Fibroblast of the conjunctiva (primary cell): Measurements from ENCODE around the gene NYNRIN.
"Not testable (repeated sequence)": the region's sequence is repeated elsewhere in the genome, so short reads cannot be mapped to it uniquely, and the experiment has no call there.

Experiments
- DNase-seq: peaks from one replicate; pipeline ENCODE4 v3.0.0-alpha.2; 2010; ENCODE audit warnings: low read depth

Gene NYNRIN

GRCh38 chr14:24398653-24399446 lies at the start of gene NYNRIN:
Gene NYNRIN, plus strand, starts transcription at chr14:24399003. Its CDS starts 244 bp downstream, at chr14:24399247.
- DNase-seq: no peak

DNA sequence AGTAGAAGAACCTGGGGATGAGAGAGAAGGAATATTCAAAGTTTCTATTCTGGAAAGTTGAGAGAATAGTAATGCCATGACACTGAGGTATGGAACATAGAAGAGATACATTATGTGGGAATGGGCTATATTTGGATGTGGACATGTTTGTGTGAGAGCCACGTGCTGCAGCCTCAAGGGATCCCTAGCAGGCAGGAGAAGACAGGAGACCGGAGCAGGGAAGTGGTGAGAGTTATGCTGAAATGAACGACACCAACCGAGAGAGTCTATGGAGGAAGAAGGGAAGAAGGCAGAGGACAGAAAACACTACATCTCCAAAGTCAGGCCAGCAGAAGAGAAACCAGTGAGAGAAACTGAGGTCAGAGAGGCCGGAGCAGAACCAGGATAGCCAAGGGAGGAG lies 49.1 kb upstream of the NYNRIN start:
- no peak for DNase-seq

GRCh38 chr14:24351517-24351916 lies 47.3 kb upstream of the NYNRIN start:
- DNase-seq: no peak

- no peak for DNase-seq
These were observed 45.0 kb upstream of the NYNRIN start for GRCh38 chr14:24353559-24354481.

- not testable (repeated sequence) for DNase-seq
These were observed 44.3 kb upstream of the NYNRIN start for GRCh38 chr14:24354482-24354825.

- no peak for DNase-seq
These were observed 43.8 kb upstream of the NYNRIN start for GRCh38 chr14:24355009-24355408.

DNA sequence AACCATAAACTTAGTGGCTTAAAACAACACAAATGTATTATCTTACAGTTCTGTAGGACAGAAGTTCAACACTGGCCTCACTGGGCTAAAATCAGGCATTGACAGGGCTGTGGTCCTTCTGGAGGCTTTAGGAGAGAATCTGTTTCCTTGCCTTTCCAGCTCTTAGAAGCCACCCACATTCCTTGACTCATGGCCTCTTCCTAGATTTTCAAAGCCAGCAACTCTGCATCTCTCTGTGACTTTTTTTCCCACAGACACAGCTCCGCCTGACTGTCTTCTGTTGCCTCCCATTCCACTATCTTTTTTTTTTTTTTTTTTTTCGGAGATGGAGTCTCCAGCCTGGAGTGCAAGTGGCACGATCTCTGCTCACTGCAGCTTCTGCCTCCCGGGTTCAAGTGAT lies 42.6 kb upstream of the NYNRIN start:
- no peak for DNase-seq

- DNase-seq: no peak
These were observed 38.5 kb upstream of the NYNRIN start for GRCh38 chr14:24360281-24360680.

GRCh38 chr14:24361326-24361725 lies 37.5 kb upstream of the NYNRIN start:
- DNase-seq: no peak

GRCh38 chr14:24362241-24362960 lies 36.4 kb upstream of the NYNRIN start:
- DNase-seq: no peak

- no peak for DNase-seq
These were observed 35.4 kb upstream of the NYNRIN start for GRCh38 chr14:24363401-24363800.

GRCh38 chr14:24364841-24365240 lies 34.0 kb upstream of the NYNRIN start:
- DNase-seq: no peak

- peak; percentile 91 for DNase-seq
These were observed 33.0 kb upstream of the NYNRIN start for GRCh38 chr14:24365600-24366412.

DNA sequence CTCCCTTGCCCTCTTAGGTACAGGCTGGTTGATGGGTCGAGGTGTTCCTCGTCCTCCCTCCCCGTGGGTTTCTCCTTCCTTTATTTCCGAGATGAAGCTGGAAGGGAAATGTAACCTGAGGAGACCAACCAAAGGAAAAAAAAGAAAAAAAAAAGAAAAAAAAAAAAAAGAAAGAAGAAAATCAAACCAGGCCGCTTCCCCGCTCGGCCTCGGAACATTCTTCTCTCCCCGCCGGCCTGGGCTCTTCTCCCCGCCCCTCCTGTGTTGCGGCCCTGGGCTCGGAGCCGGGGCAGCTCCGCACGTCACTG lies 32.4 kb upstream of the NYNRIN start:
- DNase-seq: no peak

DNA sequence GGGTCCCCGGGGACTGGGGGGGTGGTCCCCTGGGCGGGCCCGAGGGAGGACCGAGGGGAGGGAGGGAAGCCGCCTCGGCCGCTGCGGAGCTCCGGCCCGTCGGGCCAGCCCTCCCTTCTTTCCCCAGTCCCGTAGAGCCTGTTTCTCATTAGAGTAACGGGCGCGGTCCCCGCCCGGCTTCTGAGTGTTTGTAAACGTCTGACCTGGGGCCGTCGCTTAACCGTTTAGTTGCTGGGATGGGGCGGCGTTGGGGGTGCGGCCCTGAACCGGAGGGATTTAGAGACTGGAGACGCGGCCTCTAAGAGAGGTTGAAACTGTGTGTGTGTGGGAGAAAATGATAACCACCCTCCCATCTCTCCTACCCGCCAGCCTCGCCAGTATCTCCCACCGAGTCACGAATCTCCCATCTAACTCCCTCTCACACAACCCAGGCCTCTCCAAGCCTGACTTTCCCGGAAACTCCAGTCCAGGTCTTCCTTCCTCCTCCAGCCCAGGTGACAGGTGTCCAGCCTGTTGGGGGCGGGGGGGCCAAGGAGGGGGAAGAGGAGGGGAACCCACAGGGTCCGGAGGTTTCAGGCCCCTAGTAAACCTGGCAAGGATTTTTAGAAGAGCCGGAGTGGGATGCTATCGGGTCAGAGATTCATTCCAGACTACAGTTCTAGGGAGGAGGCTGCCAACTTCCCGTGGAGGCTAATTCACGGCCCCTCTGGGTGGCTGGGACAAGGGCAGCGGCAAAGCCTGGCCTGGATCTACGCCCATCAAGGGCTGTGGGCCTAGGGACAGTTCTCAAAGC lies 31.9 kb upstream of the NYNRIN start:
- peak; percentile 97 for DNase-seq

DNA sequence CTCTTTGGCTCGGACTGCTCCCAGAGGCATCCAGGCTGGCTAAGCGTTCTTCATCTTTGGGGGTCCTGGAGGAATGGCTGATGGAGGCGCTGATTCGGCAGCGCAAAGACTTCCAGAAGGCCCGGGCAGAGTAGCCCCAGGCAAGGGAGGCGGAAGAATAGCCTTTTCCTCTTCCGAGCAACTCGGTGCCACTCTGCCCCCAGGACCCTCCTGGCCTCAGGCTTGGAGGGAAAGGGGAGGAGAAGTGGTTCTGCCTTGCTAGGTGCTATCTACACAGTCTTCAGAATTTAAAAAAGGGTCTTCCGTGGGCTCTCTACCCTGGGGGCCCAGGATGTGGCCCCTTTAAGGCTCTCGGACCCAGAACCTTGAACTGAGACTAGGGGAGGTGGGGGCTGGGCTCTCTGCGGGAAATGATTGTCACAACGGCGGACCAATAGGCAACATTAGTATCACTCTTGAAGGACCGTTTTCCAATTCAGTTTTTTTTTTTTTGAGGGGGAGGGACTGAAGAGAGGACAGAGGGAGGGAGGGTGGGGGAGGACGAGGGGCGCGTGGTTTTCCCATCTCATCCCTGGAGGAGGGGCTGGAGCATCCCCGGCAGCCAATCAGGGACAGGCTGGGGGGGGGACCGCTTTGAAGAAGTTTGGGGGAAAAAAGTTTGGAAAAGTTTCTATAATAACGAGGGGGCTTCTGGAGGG lies 31.1 kb upstream of the NYNRIN start, which contains the start of gene NFATC4:
Gene NFATC4 (plus strand): TSS at position 671 of the 698 bp plus-strand sequence. CDS start 157 bp downstream, outside the sequence.
- DNase-seq: peak; percentile 95

- DNase-seq: no peak
These were observed 30.6 kb upstream of the NYNRIN start for GRCh38 chr14:24368212-24368561.

- DNase-seq: peak; percentile 81
These were observed 30.1 kb upstream of the NYNRIN start for GRCh38 chr14:24368562-24369252.

DNA sequence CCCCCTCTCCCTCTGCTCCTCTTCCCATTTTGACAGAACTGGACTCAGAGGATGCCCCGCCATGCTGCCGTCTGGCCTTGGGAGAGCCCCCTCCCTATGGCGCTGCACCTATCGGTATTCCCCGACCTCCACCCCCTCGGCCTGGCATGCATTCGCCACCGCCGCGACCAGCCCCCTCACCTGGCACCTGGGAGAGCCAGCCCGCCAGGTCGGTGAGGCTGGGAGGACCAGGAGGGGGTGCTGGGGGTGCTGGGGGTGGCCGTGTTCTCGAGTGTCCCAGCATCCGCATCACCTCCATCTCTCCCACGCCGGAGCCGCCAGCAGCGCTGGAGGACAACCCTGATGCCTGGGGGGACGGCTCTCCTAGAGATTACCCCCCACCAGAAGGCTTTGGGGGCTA lies 29.3 kb upstream of the NYNRIN start:
- no peak for DNase-seq
